GM12872 (cell line): Measurements from ENCODE around the gene DTYMK.

Source experiments
- CTCF ChIP-seq: IDR thresholded peaks from 3 replicates; pipeline ENCODE4 v1.5.1; 2011; ENCODE audit warnings: low read depth, mild to moderate bottlenecking, low read length, moderate library complexity; ENCODE audit not compliant: insufficient read depth

The DTYMK gene

GRCh38 chr2:241632478-241633325 is 53.9 kb downstream of the DTYMK start:
- TF ChIP-seq CTCF: no peak

- TF ChIP-seq CTCF: no peak
Observed at GRCh38 chr2:241629762-241630435, 56.7 kb downstream of the DTYMK start.

DNA sequence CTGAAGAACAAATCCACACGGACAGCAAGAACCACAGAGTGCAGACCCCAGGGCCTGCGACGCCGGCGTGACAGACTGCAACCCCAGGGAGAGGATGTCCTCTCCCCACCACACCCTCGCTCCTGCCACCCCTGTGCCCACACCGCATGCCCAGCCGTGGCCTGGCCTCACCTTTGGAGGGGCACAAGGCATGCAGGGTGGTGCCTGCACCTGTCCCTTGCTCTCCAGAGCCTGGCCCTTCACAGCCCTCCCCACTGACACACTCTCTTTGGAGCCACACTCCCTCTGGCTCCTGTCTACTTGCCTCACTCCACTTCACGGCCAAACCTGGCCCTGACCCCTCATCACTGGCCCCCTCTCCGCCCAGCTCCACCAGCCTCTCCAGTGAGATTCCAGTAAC is 58.9 kb downstream of the DTYMK start:
- no peak for TF ChIP-seq CTCF
